Osteoblast (primary cell): ENCODE results near the gene MYMK. TPM values are rescaled to one million over a fixed set of nuclear protein-coding genes. Genes with fewer than 3 reads are reported as not detected.

Experiments used
- DNase-seq: peaks from one replicate; pipeline ENCODE4 v3.0.0; 2011; ENCODE audit warnings: low spot score, mixed read lengths; ENCODE audit not compliant: insufficient read length; ENCODE audit errors: missing footprints
- H2AFZ ChIP-seq: 2 replicates; pipeline ENCODE4 v1.6.0; 2011; ENCODE audit warnings: mild to moderate bottlenecking, low read length
- H3K27ac ChIP-seq: 2 replicates; pipeline ENCODE4 v1.5.1; 2011; ENCODE audit warnings: mild to moderate bottlenecking, low read depth, low read length, moderate library complexity
- H3K27me3 ChIP-seq: 2 replicates; pipeline ENCODE4 v1.6.0; 2012; ENCODE audit warnings: mild to moderate bottlenecking, control low read depth, inconsistent platforms, low read length, moderate library complexity; ENCODE audit not compliant: insufficient read depth
- H3K36me3 ChIP-seq: 2 replicates; pipeline ENCODE4 v1.5.1; 2011; ENCODE audit warnings: mild to moderate bottlenecking, low read length, control low read depth, moderate library complexity; ENCODE audit not compliant: insufficient read depth
- H3K4me1 ChIP-seq: 2 replicates; pipeline ENCODE4 v1.5.1; 2011; ENCODE audit warnings: mild to moderate bottlenecking, low read length, control low read depth, moderate library complexity; ENCODE audit not compliant: insufficient read depth
- H3K4me2 ChIP-seq: 2 replicates; pipeline ENCODE4 v1.6.0; 2011; ENCODE audit warnings: mild to moderate bottlenecking, low read length; ENCODE audit not compliant: insufficient read depth
- H3K4me3 ChIP-seq: fragments of 200-600 bp; sonication (generic); 3 replicates; pipeline ENCODE4 v1.5.1; 2012; ENCODE audit warnings: mild to moderate bottlenecking, low read length, inconsistent platforms; ENCODE audit not compliant: insufficient read depth
- H3K79me2 ChIP-seq: 2 replicates; pipeline ENCODE4 v1.6.0; 2012; ENCODE audit warnings: mild to moderate bottlenecking, low read length, control low read depth, inconsistent platforms; ENCODE audit not compliant: insufficient read depth
- H3K9me3 ChIP-seq: 2 replicates; pipeline ENCODE4 v1.5.1; 2011; ENCODE audit warnings: low read depth, low read length, control low read depth
- H4K20me1 ChIP-seq: 2 replicates; pipeline ENCODE4 v1.6.0; 2012; ENCODE audit warnings: mild to moderate bottlenecking, low read length, control low read depth; ENCODE audit not compliant: insufficient read depth
- total RNA-seq: library from RNA; depleted of rRNA; stranded (reverse); fragments of >200 nt; gene quantifications from 2 replicates; pipeline ENCODE4 v1.2.3, GENCODE V29; 2012
- TF ChIP-seq, protein P1 (sequence below): IDR thresholded peaks from 2 replicates; pipeline ENCODE4 v1.5.1; 2011; ENCODE audit warnings: mild to moderate bottlenecking, low read depth, low read length, moderate library complexity; ENCODE audit errors: extremely low read depth

MYMK gene
- total RNA-seq, 1 donor, result not detected

DNA sequence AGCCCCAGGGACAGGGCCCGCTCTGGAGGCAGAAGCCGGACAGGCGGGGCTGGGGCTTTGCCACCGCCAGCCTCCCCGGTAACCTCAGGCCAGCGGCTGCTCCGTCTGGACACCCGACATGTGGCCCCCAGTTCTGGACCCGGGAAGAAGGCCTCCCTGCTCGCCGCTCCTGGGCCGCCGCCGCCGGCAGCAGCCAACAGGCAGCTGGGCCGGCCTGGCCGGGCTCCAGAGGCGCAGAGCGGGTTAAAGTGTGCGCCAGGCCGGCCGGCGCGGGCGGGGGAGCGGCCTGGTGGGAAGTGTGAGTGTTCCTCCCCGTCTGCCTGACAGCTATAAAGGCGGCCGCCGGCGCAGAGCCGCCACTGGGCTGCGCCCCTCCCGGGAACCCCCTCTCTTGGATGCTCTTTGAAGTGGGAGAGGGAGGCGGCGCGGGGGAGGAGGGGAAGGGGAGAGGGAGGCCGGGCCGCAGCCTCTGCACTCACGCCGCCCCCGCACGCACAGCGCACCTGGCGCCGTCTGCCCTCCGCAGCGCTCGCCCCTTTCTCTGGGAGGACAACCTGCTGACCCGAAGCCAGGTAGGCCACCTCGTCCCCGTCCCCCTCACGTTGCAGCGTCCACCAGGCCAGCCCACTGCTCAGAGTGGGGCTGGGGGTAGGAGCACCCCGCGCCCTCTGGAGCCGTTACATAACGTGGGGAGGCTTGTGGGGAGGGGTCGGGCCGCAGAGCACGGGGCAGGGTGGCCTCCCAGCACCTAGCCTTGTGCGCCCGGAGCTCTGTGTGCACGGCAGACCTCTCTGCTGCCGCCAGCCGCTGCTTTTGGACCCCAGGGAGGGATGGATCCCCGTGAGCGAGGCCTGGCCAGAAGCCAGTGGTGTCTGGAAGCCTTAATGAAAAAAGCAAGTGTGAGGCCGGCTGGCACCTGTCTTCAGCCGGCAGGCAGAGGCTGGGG, 9.9 kb upstream of the MYMK start, which contains the start of gene ADAMTSL2:
Gene ADAMTSL2, plus strand, starts transcription at position 359 of the 946 bp plus-strand sequence. CDS start 2,009 bp downstream, outside the sequence.
- H3K4me1 ChIP-seq, result peaks cover 8% of the 10 kb centered on the region
- H3K79me2 ChIP-seq, result no peaks in the 10 kb centered on the region
- no peaks in the 10 kb centered on the region for H3K36me3 ChIP-seq
- TF ChIP-seq, protein P1, sequence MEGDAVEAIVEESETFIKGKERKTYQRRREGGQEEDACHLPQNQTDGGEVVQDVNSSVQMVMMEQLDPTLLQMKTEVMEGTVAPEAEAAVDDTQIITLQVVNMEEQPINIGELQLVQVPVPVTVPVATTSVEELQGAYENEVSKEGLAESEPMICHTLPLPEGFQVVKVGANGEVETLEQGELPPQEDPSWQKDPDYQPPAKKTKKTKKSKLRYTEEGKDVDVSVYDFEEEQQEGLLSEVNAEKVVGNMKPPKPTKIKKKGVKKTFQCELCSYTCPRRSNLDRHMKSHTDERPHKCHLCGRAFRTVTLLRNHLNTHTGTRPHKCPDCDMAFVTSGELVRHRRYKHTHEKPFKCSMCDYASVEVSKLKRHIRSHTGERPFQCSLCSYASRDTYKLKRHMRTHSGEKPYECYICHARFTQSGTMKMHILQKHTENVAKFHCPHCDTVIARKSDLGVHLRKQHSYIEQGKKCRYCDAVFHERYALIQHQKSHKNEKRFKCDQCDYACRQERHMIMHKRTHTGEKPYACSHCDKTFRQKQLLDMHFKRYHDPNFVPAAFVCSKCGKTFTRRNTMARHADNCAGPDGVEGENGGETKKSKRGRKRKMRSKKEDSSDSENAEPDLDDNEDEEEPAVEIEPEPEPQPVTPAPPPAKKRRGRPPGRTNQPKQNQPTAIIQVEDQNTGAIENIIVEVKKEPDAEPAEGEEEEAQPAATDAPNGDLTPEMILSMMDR, result no peak
- peaks cover 17% of the 10 kb centered on the region for H3K27me3 ChIP-seq
- no peak within 1 kb of the TSS for H3K27ac ChIP-seq
- peak; percentile 97 for DNase-seq
- H2AFZ ChIP-seq, result peak within 1 kb of the TSS; percentile 51
- H4K20me1 ChIP-seq, result no peaks in the 10 kb centered on the region
- peak within 1 kb of the TSS; percentile 55 for H3K4me2 ChIP-seq
- no peaks in the 10 kb centered on the region for H3K9me3 ChIP-seq
- H3K4me3 ChIP-seq, result peak within 1 kb of the TSS; percentile 28

DNA sequence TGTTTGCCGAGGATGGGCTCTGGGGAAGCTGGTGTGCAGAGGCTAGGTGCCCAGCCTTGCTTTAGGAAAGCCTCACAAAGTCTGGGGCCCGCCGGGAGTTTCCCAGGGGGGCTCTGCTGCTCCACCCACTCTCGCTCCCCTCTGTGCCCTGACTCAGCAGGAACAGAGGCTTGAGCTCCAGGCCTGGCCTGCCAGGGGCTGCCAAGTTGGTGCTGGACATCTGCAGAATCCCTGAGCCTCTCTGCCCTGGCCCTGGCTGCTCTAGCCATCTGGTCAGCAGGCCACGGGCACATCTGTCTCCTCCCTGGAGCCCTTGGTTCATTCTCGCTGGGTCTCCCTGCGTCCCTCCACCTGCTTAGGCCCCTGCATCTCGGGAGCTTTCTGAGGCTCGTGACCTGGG, 9.1 kb upstream of the MYMK start:
- Histone ChIP-seq H3K4me2 (peak overlapping the region; percentile 55), H3K9me3 (no peaks in the 10 kb centered on the region), H3K36me3 (no peaks in the 10 kb centered on the region), H3K27ac (no peak overlapping the region), H3K79me2 (no peaks in the 10 kb centered on the region), H4K20me1 (no peaks in the 10 kb centered on the region), H3K27me3 (peaks cover 25% of the 10 kb centered on the region), H3K4me1 (peaks cover 8% of the 10 kb centered on the region), H3K4me3 (no peak overlapping the region), H2AFZ (peak overlapping the region; percentile 51)
- no peak for DNase-seq
- TF ChIP-seq, protein P1, result no peak

DNA sequence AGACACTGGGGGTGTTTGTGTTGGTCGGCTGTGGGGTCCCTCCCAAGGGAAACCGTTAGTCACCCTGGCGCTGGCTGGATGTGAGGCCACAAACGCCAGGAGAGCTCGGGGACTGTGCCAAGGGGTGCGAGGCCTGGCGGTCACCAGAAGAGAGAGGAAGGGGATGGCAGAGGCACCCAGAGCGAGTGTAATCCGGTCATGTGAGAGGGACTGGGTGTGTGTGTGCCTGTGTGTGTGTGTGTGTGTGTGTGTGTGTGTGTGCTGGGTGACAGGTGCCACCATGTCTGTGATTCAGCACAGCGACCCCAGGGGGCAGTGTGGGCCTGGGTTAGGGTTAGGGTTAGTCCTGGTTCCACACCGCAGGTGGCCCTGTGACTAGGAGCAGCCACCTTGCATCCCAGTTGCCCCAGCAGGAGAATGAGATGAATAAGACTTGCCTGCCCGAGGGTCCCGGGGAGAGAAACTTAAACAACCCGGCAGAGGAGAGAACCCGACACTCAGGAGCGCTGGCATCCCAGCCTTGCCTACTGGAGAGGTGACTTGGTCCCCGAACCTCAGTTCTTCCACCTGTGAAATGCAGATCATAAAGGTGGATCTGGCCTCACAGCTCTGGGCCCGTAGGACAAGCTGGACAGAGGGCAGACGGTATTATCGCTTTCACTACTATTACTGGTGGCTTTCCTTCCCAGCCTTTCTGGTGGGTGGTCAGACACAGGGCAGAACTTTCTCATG, 8.3 kb upstream of the MYMK start:
- H3K27ac ChIP-seq, result no peak overlapping the region
- H3K9me3 ChIP-seq, result no peaks in the 10 kb centered on the region
- peaks cover 33% of the 10 kb centered on the region for H3K27me3 ChIP-seq
- DNase-seq, result no peak
- H2AFZ ChIP-seq, result no peak overlapping the region
- no peak overlapping the region for H3K4me3 ChIP-seq
- no peaks in the 10 kb centered on the region for H3K36me3 ChIP-seq
- no peaks in the 10 kb centered on the region for H4K20me1 ChIP-seq
- peaks cover 8% of the 10 kb centered on the region for H3K4me1 ChIP-seq
- no peaks in the 10 kb centered on the region for H3K79me2 ChIP-seq
- H3K4me2 ChIP-seq, result no peak overlapping the region
- TF ChIP-seq, protein P1, result peak; percentile 49

DNA sequence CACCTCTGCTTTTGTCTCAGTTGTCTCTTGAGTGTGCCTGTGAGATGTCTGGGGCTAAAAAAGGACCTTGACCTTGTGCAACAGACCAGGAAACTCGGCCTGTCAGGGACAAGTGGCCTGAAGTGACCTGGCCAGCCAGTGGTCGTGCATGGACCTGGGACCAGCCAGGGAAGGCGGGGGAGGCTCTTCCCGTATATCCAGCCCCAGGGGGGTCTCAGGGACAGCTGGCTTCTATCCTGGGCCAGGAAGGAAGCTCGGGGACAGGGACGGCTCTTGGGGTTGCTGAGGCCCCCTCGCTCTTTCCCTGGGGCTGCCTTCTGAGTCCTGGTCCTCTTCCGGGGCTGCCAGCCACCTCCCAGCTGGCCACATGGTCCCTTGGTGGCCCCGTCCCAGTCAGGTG, 6.5 kb upstream of the MYMK start:
- peaks cover 51% of the 10 kb centered on the region for H3K27me3 ChIP-seq
- H3K4me1 ChIP-seq, result peaks cover 8% of the 10 kb centered on the region
- H3K27ac ChIP-seq, result no peak overlapping the region
- H3K4me3 ChIP-seq, result no peak overlapping the region
- H3K4me2 ChIP-seq, result no peak overlapping the region
- no peak overlapping the region for H2AFZ ChIP-seq
- H3K36me3 ChIP-seq, result no peaks in the 10 kb centered on the region
- H3K9me3 ChIP-seq, result no peaks in the 10 kb centered on the region
- H3K79me2 ChIP-seq, result no peaks in the 10 kb centered on the region
- TF ChIP-seq, protein P1, result no peak
- no peaks in the 10 kb centered on the region for H4K20me1 ChIP-seq
- DNase-seq, result no peak
